Neuronal stem cell (in vitro differentiated cells): Measurements from ENCODE around the gene CCNB2.
"Not testable (repeated sequence)": the region's sequence is repeated elsewhere in the genome, so short reads cannot be mapped to it uniquely, and the experiment has no call there.

ENCODE experiments used
- DNase-seq: peaks from one replicate; pipeline ENCODE4 v3.0.0-alpha.2; 2013; ENCODE audit warnings: low spot score
- H2AFZ ChIP-seq: one replicate; pipeline ENCODE4 v1.6.1; 2013; ENCODE audit warnings: mild to moderate bottlenecking, low read length, inconsistent platforms
- H2AK5ac ChIP-seq: 2 replicates; pipeline ENCODE4 v1.6.1; 2013; ENCODE audit warnings: low read depth, mild to moderate bottlenecking, inconsistent platforms, low read length, moderate library complexity, mixed read lengths
- H2BK120ac ChIP-seq: 2 replicates; pipeline ENCODE4 v1.6.1; 2013; ENCODE audit warnings: low read depth, mild to moderate bottlenecking, inconsistent platforms, low read length, moderate library complexity, mixed read lengths
- H2BK12ac ChIP-seq: one replicate; pipeline ENCODE4 v1.6.1; 2013; ENCODE audit warnings: low read length, inconsistent platforms
- H2BK15ac ChIP-seq: 2 replicates; pipeline ENCODE4 v1.6.1; 2013; ENCODE audit warnings: mild to moderate bottlenecking, low read length, inconsistent platforms, mixed read lengths
- H2BK5ac ChIP-seq: one replicate; pipeline ENCODE4 v1.6.1; 2013; ENCODE audit warnings: inconsistent platforms, mild to moderate bottlenecking, low read length, moderate library complexity
- H3K14ac ChIP-seq: one replicate; pipeline ENCODE4 v1.6.1; 2013; ENCODE audit warnings: low read length, inconsistent platforms
- H3K18ac ChIP-seq: 2 replicates; pipeline ENCODE4 v1.6.1; 2013; ENCODE audit warnings: low read length, inconsistent platforms
- H3K23ac ChIP-seq: 2 replicates; pipeline ENCODE4 v1.6.1; 2013; ENCODE audit warnings: low read depth, mild to moderate bottlenecking, mixed read lengths, low read length, inconsistent platforms; ENCODE audit not compliant: poor library complexity
- H3K27ac ChIP-seq: replicated peaks from 3 replicates; pipeline ENCODE4 v1.5.1; 2013; ENCODE audit warnings: low read length, inconsistent platforms
- H3K27me3 ChIP-seq, 3 experiments: 2 replicates each; pipeline ENCODE4 v1.6.1; 2013; ENCODE audit warnings: low read length in 3 of 3, mild to moderate bottlenecking in 2 of 3, inconsistent platforms in 1 of 3, low read depth in 1 of 3, mixed read lengths in 1 of 3, moderate library complexity in 1 of 3; ENCODE audit not compliant: control insufficient read depth in 3 of 3, insufficient read depth in 3 of 3
- H3K36me3 ChIP-seq, 2 donors: replicated peaks in 1 of 2; 2 replicates each; pipeline ENCODE4 v1.6.1; 2013; ENCODE audit warnings: low read length in 2 of 2; ENCODE audit not compliant: control insufficient read depth in 2 of 2, insufficient read depth in 2 of 2
- H3K4ac ChIP-seq: 2 replicates; pipeline ENCODE4 v1.6.1; 2013; ENCODE audit warnings: inconsistent platforms, mild to moderate bottlenecking, low read length, moderate library complexity
- H3K4me1 ChIP-seq, 2 donors: 1 replicate in 1 of 2; 2 replicates in 1 of 2; pipeline ENCODE4 v1.6.1; 2013; ENCODE audit warnings: low read length in 2 of 2, low read depth in 1 of 2; ENCODE audit not compliant: control insufficient read depth in 2 of 2, insufficient read depth in 1 of 2
- H3K4me2 ChIP-seq: one replicate; pipeline ENCODE4 v1.6.1; 2013; ENCODE audit warnings: mild to moderate bottlenecking, low read length, inconsistent platforms; ENCODE audit not compliant: insufficient read depth, poor library complexity, severe bottlenecking
- H3K4me3 ChIP-seq, 2 donors: 2 replicates each; pipeline ENCODE4 v1.5.1; 2013; ENCODE audit warnings: low read length in 2 of 2, mild to moderate bottlenecking in 2 of 2, inconsistent platforms in 1 of 2, moderate library complexity in 1 of 2
- H3K79me1 ChIP-seq: one replicate; pipeline ENCODE4 v1.6.1; 2013; ENCODE audit warnings: low read depth, mild to moderate bottlenecking, inconsistent platforms, low read length, moderate library complexity
- H3K9ac ChIP-seq: one replicate; pipeline ENCODE4 v1.6.1; 2013; ENCODE audit warnings: mild to moderate bottlenecking, low read depth, low read length, inconsistent platforms; ENCODE audit not compliant: poor library complexity
- H3K9me3 ChIP-seq, 2 donors: replicated peaks in 1 of 2; 2 replicates each; pipeline versions ENCODE3 to v1.6.1; 2013; ENCODE audit warnings: low read length in 2 of 2, mild to moderate bottlenecking in 2 of 2, inconsistent platforms in 1 of 2, low read depth in 1 of 2, mixed read lengths in 1 of 2, moderate library complexity in 1 of 2; ENCODE audit not compliant: control insufficient read depth in 2 of 2, insufficient read depth in 1 of 2
- H4K8ac ChIP-seq: one replicate; pipeline ENCODE4 v1.6.1; 2013; ENCODE audit warnings: low read depth, mild to moderate bottlenecking, inconsistent platforms, low read length, moderate library complexity
- H4K91ac ChIP-seq: one replicate; pipeline ENCODE4 v1.6.1; 2013; ENCODE audit warnings: low read length, low read depth, mild to moderate bottlenecking, inconsistent platforms; ENCODE audit not compliant: poor library complexity
- WGBS, 2 donors: extraction: QIAGEN DNeasy Blood & Tissue Kit; methylation state at CpG; one replicate each; pipeline ENCODE4 v1.1.7; 2013; ENCODE audit warnings: missing lambda C conversion rate in 2 of 2, mixed read lengths in 1 of 2; ENCODE audit not compliant: insufficient read length in 2 of 2, insufficient replicate concordance in 1 of 2; ENCODE audit errors: extremely low coverage in 2 of 2; 5-methylcytosine and 5-hydroxymethylcytosine counted together

Gene CCNB2

DNA sequence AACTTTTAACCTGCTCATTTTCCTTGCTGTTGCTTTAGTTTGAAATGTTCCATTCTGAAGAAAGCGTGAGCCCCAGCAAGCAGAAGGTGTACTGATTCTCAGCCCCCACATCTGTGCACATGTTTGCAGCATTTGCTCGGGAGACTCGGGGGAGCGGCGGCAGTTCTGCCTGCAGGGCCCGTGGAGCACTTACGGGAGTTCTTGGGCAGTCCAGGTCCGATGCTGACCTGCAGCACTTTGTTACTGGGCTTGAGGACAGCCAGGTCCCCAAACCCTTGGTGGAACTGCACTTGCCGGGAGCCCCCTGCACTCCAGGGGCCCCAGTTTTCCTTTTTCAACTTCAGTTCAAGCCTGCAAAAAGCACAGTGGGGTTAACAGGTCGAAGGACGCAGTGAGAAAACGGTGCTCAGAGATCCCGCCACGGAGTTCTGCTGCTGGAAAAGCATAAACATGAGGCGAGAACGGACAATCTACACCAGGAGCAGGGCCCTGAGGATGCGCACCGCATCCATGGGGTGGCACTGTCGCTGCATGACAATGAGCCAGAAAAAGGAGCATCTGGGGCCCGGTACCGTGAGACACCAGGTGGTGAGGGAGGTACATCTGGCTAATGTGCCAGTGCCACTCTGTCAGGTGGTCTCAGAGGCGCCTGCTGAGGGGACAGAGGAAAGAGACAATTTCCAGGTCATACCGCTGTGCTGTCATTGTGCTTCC lies 56.1 kb downstream of the CCNB2 start:
- Histone ChIP-seq H2BK15ac (no peak overlapping the region), H3K36me3 (peaks cover 9 to 54% of the 10 kb centered on the region in 2 donors), H3K27ac (no peak overlapping the region), H3K9ac (no peak overlapping the region), H3K27me3 (no peaks in the 10 kb centered on the region), H2BK5ac (no peak overlapping the region), H3K4ac (no peak overlapping the region), H3K79me1 (no peaks in the 10 kb centered on the region), H2BK120ac (no peak overlapping the region), H3K9me3 (no peaks in the 10 kb centered on the region), H4K8ac (no peak overlapping the region), H3K18ac (no peak overlapping the region), H2AK5ac (no peak overlapping the region), H3K23ac (no peak overlapping the region), H4K91ac (no peak overlapping the region), H3K4me3 (no peak overlapping the region), H3K4me2 (no peak overlapping the region), H3K4me1 (no peaks in the 10 kb centered on the region), H3K14ac (no peak overlapping the region), H2BK12ac (no peak overlapping the region), H2AFZ (no peak overlapping the region)
- DNase-seq = no peak
- no CpG with 5 or more reads among the region's 23 CpGs for WGBS, 2 donors

DNA sequence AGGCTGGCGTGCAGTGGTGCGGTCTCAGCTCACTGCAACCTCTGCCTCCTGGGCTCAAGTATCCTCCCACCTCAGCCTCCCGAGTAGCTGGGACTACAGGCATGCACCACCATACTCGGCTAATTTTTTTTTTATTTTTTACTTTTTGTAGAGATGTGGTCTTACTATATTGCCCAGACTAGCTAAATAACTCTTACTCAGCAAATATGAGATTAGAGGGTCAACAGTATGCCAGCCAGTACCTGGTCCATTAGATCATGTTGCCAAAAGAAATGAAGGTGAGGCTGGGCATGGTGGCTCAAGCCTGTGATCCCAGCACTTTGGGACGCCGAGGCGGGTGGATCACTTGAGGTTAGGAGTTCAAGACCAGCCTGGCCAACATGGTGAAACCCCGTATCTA lies 57.1 kb downstream of the CCNB2 start:
- H3K14ac ChIP-seq, H3K18ac ChIP-seq, H3K79me1 ChIP-seq, H3K27me3 ChIP-seq, H3K27ac ChIP-seq, H2BK15ac ChIP-seq, H4K91ac ChIP-seq, H2BK12ac ChIP-seq, H2AFZ ChIP-seq, H2BK120ac ChIP-seq, H3K4me1 ChIP-seq, H3K9me3 ChIP-seq, DNase-seq, H4K8ac ChIP-seq, H3K4me2 ChIP-seq, H2BK5ac ChIP-seq, H3K4me3 ChIP-seq, H2AK5ac ChIP-seq, H3K23ac ChIP-seq, H3K9ac ChIP-seq, H3K4ac ChIP-seq: not testable (repeated sequence)
- WGBS, 2 donors = no CpG with 5 or more reads among the region's 8 CpGs
- H3K36me3 ChIP-seq = peaks cover 9 to 46% of the 10 kb centered on the region in 2 donors

DNA sequence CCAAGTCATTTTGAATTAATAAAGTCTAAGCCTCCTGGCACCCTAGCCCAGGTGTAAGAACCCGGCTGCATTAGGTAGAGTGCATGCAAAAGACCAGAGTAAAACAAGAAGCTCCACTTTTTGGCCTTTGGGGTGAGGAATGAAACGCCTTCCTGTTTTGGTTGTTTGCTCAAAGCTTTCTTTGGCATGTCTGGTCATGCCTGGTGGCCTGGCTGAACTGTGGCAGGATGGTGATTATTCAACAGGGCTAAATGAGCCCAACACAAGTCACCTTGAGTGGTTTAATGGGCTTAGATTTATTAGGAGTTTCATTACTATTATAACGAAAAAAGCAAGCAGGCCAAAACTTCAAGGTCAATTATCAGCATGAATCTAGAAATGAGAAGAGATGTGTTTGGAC lies 60.8 kb downstream of the CCNB2 start:
- Histone ChIP-seq H3K9ac (no peak overlapping the region), H2AK5ac (no peak overlapping the region), H3K4me3 (no peak overlapping the region), H3K36me3 (peaks cover 7 to 18% of the 10 kb centered on the region in 2 donors), H3K4me1 (peaks cover 2 to 4% of the 10 kb centered on the region in 2 donors), H2AFZ (no peak overlapping the region), H4K8ac (no peak overlapping the region), H2BK15ac (no peak overlapping the region), H4K91ac (no peak overlapping the region), H3K9me3 (no peaks in the 10 kb centered on the region), H3K23ac (no peak overlapping the region), H2BK12ac (no peak overlapping the region), H3K79me1 (no peaks in the 10 kb centered on the region), H3K4ac (no peak overlapping the region), H3K18ac (no peak overlapping the region), H2BK5ac (no peak overlapping the region), H3K4me2 (no peak overlapping the region), H3K27me3 (no peaks in the 10 kb centered on the region), H2BK120ac (no peak overlapping the region), H3K27ac (no peak overlapping the region), H3K14ac (no peak overlapping the region)
- no peak for DNase-seq
- WGBS, 2 donors = no CpG with 5 or more reads among the region's 3 CpGs

DNA sequence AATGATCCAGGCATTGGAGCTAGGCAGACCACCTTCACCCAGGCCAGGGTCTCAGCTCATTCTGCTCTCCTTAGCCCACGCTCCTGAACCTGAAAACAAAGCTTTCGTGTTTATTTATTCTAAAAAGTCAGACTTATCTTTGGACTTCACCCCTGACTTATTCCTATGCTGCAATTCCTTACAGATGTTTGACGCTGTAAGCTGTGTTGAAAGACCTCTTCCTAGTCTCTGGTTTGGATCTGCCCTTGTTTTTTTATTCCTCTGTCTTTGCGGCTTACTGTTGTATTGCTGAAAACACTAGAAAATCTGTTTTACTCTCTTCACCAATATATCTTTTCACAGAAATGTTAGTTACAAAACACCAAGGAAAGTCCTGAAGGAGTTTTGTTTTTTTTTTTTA lies 61.2 kb downstream of the CCNB2 start:
- no peak overlapping the region for H2BK5ac ChIP-seq
- H3K4me1 ChIP-seq = peaks cover 2 to 4% of the 10 kb centered on the region in 2 donors
- no peak overlapping the region for H3K27ac ChIP-seq

More for the DNA sequence above, 61.2 kb downstream of the CCNB2 start:
- no peak for DNase-seq
- no peak overlapping the region for H2AFZ ChIP-seq
- H2AK5ac ChIP-seq = no peak overlapping the region
- no peak overlapping the region for H3K14ac ChIP-seq
- H3K4me3 ChIP-seq = no peak overlapping the region
- no peak overlapping the region for H4K8ac ChIP-seq
- no peaks in the 10 kb centered on the region for H3K9me3 ChIP-seq
- no peaks in the 10 kb centered on the region for H3K79me1 ChIP-seq
- H2BK120ac ChIP-seq = no peak overlapping the region
- no CpG with 5 or more reads among the region's 4 CpGs for WGBS, 2 donors
- H3K27me3 ChIP-seq = no peaks in the 10 kb centered on the region
- no peak overlapping the region for H3K23ac ChIP-seq
- H2BK15ac ChIP-seq = no peak overlapping the region
- H3K9ac ChIP-seq = no peak overlapping the region
- H2BK12ac ChIP-seq = no peak overlapping the region
- H3K36me3 ChIP-seq = peaks cover 8 to 18% of the 10 kb centered on the region in 2 donors
- H4K91ac ChIP-seq = no peak overlapping the region
- H3K4me2 ChIP-seq = no peak overlapping the region
- no peak overlapping the region for H3K4ac ChIP-seq
- no peak overlapping the region for H3K18ac ChIP-seq
